K562 treated with DMSO at 1 percent for 12 hours (cell line): Measurements from ENCODE around the gene ZNF711. TPM values are rescaled to one million over a fixed set of nuclear protein-coding genes. Genes with fewer than 3 reads are reported as not detected.

Experiments used
- total RNA-seq: library from RNA; unstranded; fragments of 300-600 nt; gene quantifications from 2 replicates; pipeline ENCODE4 v1.2.3, GENCODE V29; 2022; ENCODE audit not compliant: insufficient read depth

Gene ZNF711
- total RNA-seq, result 1.1 and 6.6 TPM in 2 replicates

GRCh38 chrX:85243761-85244449, at the start of gene ZNF711, which contains the start of gene SATL1:
Gene ZNF711 (plus strand): TSS chrX:85243991. CDS start chrX:85247573, 3,582 bp downstream.
Gene SATL1 (minus strand): TSS chrX:85243779. CDS start chrX:85108968, 134,811 bp downstream.

Other genes starting within 250 kb of the ZNF711 start
- gene APOOL, start 240.1 kb upstream of the ZNF711 start, total RNA-seq, result 3.8 and 11.8 TPM in 2 replicates
- 0.16 TPM in 1 of 2 replicates, not detected in the other for gene SATL1, start 212 bp upstream of the ZNF711 start, total RNA-seq
- not detected in 2 replicates for gene POF1B, start 135.7 kb downstream of the ZNF711 start, total RNA-seq